K562 (cell line): ENCODE results near the gene CACNG8. TPM values are rescaled to one million over a fixed set of nuclear protein-coding genes. Genes with fewer than 3 reads are reported as not detected.

Experiments used
- ATAC-seq: fragments of 200-7000 bp; cut with Tn5 transposase; 3 replicates; pipeline ENCODE4 v1.9.1; 2020; ENCODE audit warnings: moderate library complexity
- BruUV-seq: library from RNA; stranded (reverse); fragments of 400-500 nt; replicated peaks from 2 replicates; lab custom pipeline; 2021; lab: Mats Ljungman, UMichigan
- CTCF ChIA-PET: fragments of 300-600 bp; formaldehyde crosslinking; extraction: SDS; loops from one replicate; lab custom pipeline; 2021; ENCODE audit warnings: low intra/inter-chr PET ratio; lab: Yijun Ruan, JAX
- POLR2A ChIA-PET: fragments of 300-600, 350-650 bp; sonication (Branson Sonifier 250); formaldehyde crosslinking; extraction: SDS; loops from one replicate; lab custom pipeline; 2021; ENCODE audit warnings: antibody characterized with exemption, inconsistent platforms; lab: Yijun Ruan, JAX
- DNase-seq, 4 experiments: peaks; one replicate each; pipeline versions ENCODE4 v3.0.0 to v3.0.0-alpha.2; 2011 to 2018; ENCODE audit warnings: low spot score in 3 of 4, mixed read lengths in 3 of 4; ENCODE audit errors: extremely low read depth in 1 of 4
- FAIRE-seq: peaks from 2 replicates; lab custom pipeline; 2011; peaks lifted over from hg19 to GRCh38; lab: Jason Lieb, UNC
- H2AFZ ChIP-seq: 2 replicates; pipeline ENCODE4 v1.6.0; 2011; ENCODE audit warnings: low read depth, low read length, control low read depth, inconsistent platforms
- H3K27ac ChIP-seq: fragments of 200-600 bp; 3 replicates; pipeline ENCODE4 v1.8.0; 2011; ENCODE audit warnings: low read depth, mild to moderate bottlenecking, control low read depth, inconsistent platforms, low read length, moderate library complexity, mixed read lengths; ENCODE audit errors: extremely low read depth
- H3K27me3 ChIP-seq, 2 experiments: fragments of 300-600 bp in 1 of 2; 2 replicates in 1 of 2; 3 replicates in 1 of 2; pipeline versions ENCODE4 v1.6.0 to v1.8.0; 2011; ENCODE audit warnings: inconsistent platforms in 2 of 2, low read length in 2 of 2, mild to moderate bottlenecking in 1 of 2, mixed read lengths in 1 of 2, moderate library complexity in 1 of 2; ENCODE audit not compliant: control insufficient read depth in 2 of 2, insufficient read depth in 2 of 2
- H3K36me3 ChIP-seq: fragments of 300-600 bp; 3 replicates; pipeline ENCODE4 v1.8.0; 2011; ENCODE audit warnings: mild to moderate bottlenecking, low read length, inconsistent platforms; ENCODE audit not compliant: control insufficient read depth, insufficient read depth
- H3K4me1 ChIP-seq, 2 experiments: fragments of 200-600 bp in 1 of 2; replicated peaks in 1 of 2; 2 replicates in 1 of 2; 3 replicates in 1 of 2; pipeline versions ENCODE4 v1.5.1 to v1.8.0; 2011; ENCODE audit warnings: inconsistent platforms in 2 of 2, low read length in 2 of 2, mild to moderate bottlenecking in 1 of 2, mixed read lengths in 1 of 2, moderate library complexity in 1 of 2; ENCODE audit not compliant: control insufficient read depth in 2 of 2, insufficient read depth in 2 of 2
- H3K4me2 ChIP-seq: 2 replicates; pipeline ENCODE4 v1.6.1; 2011; ENCODE audit warnings: low read length, control low read depth, inconsistent platforms, mixed read lengths; ENCODE audit not compliant: insufficient read depth
- H3K4me3 ChIP-seq: fragments of 200-600 bp; sonication (generic), shearing (Covaris generic); 2 replicates; pipeline ENCODE4 v1.5.1; 2016; ENCODE audit warnings: control low read depth, inconsistent platforms
- H3K79me2 ChIP-seq: fragments of 200-600 bp; 3 replicates; pipeline ENCODE4 v1.8.0; 2011; ENCODE audit warnings: low read length, inconsistent platforms; ENCODE audit not compliant: control insufficient read depth, insufficient read depth
- H3K9ac ChIP-seq, 2 experiments: 2 replicates each; pipeline versions ENCODE4 v1.6.0 to v1.6.1; 2011; ENCODE audit warnings: low read depth in 2 of 2, low read length in 2 of 2, control low read depth in 1 of 2, inconsistent platforms in 1 of 2, mild to moderate bottlenecking in 1 of 2, mixed read lengths in 1 of 2; ENCODE audit not compliant: insufficient read depth in 1 of 2
- H3K9me1 ChIP-seq: one replicate; pipeline ENCODE4 v1.6.0; 2011; ENCODE audit warnings: inconsistent platforms, mild to moderate bottlenecking, low read length, moderate library complexity; ENCODE audit not compliant: control insufficient read depth, insufficient read depth
- H3K9me3 ChIP-seq: replicated peaks from 2 replicates; pipeline ENCODE4 v1.5.1; 2011; ENCODE audit warnings: low read depth, low read length, inconsistent platforms; ENCODE audit not compliant: control insufficient read depth, insufficient read depth
- H4K20me1 ChIP-seq: replicated peaks from 2 replicates; pipeline ENCODE4 v1.6.1; 2011; ENCODE audit warnings: low read length, inconsistent platforms, mixed read lengths; ENCODE audit not compliant: control insufficient read depth, insufficient read depth
- E2F3 ChIP-seq: fragments of 250-450 bp; sonication (Bioruptor Pico); IDR thresholded peaks from 2 replicates; pipeline ENCODE4 v1.4.0; 2020; ENCODE audit warnings: mild to moderate bottlenecking
- HDGF ChIP-seq: fragments of 450-650 bp; IDR thresholded peaks from 2 replicates; pipeline ENCODE4 v1.6.1; 2016
- HNRNPK ChIP-seq: fragments of 200-400 bp; formaldehyde crosslinking; IDR thresholded peaks from one replicate; pipeline ENCODE4 v1.6.1; 2018; ENCODE audit warnings: mild to moderate bottlenecking, low read depth, low read length; ENCODE audit not compliant: poor library complexity, severe bottlenecking
- HNRNPUL1 ChIP-seq: fragments of 200-400 bp; formaldehyde crosslinking; IDR thresholded peaks from 2 replicates; pipeline ENCODE4 v1.6.1; 2017; ENCODE audit warnings: low read length
- RCOR1 ChIP-seq, 2 experiments: IDR thresholded peaks; 2 replicates each; pipeline ENCODE4 v1.6.1; 2012; ENCODE audit warnings: low read depth in 2 of 2, low read length in 2 of 2, borderline replicate concordance in 1 of 2, improper control_type of control experiment in 1 of 2
- RFX1 ChIP-seq: fragments of 450-650 bp; IDR thresholded peaks from 2 replicates; pipeline ENCODE4 v1.6.1; 2016; ENCODE audit warnings: mild to moderate bottlenecking, moderate library complexity
- STAT5B ChIP-seq: fragments of 250-450 bp; sonication (Bioruptor Pico); IDR thresholded peaks from 2 replicates; pipeline ENCODE4 v1.8.0; 2021; ENCODE audit warnings: mild to moderate bottlenecking, inconsistent platforms
- TSC22D4 ChIP-seq: fragments of 450-650 bp; IDR thresholded peaks from 2 replicates; pipeline ENCODE4 v1.6.1; 2016; ENCODE audit warnings: missing genetic modification characterization, missing biosample characterization, control low read depth
- ZNF561 ChIP-seq: fragments of 450-650 bp; formaldehyde crosslinking; conservative IDR thresholded peaks from 2 replicates; pipeline ENCODE4 v1.4.0; 2020; ENCODE audit warnings: mild to moderate bottlenecking, moderate library complexity
- WGBS: fragments of 100-300 bp; shearing (Covaris generic); methylation state at CpG from one replicate; pipeline ENCODE4 v1.1.6; 2016; ENCODE audit warnings: low coverage, mixed read lengths; ENCODE audit not compliant: insufficient coverage; ENCODE audit errors: missing lambda C conversion rate; 5-methylcytosine and 5-hydroxymethylcytosine counted together
- in situ Hi-C: fragments of 300-500 bp; cut with MboI; formaldehyde crosslinking; loops from 4 replicates; pipeline ENCODE4 v1.15.0; 2018; ENCODE audit warnings: inconsistent platforms, mixed read lengths
- intact Hi-C: fragments of 100-400 bp; cut with micrococcal nuclease; formaldehyde crosslinking; loops from 2 replicates; pipeline ENCODE4 v1.14.2; 2022
- polyA plus RNA-seq, 8 experiments: library from polyadenylated mRNA; depleted of rRNA in 4 of 8; stranded (reverse) in 5 of 8; unstranded in 3 of 8; fragments of >200 nt; fragmentation: Nextera tagmentation in 2 of 8; fragmentation: Illumina TruSeq in 1 of 8; extraction: Ambion mirVana in 2 of 8; extraction: Trizol in 1 of 8; gene quantifications; 2 replicates each; pipeline versions ENCODE4 v1.2.1 to v1.2.3, GENCODE V29; 2011 to 2014; ENCODE audit warnings: inconsistent platforms in 1 of 8, missing spikeins in 1 of 8
- total RNA-seq, 7 experiments: library from RNA; depleted of rRNA in 6 of 7; stranded (reverse); fragments of >200 nt in 6 of 7; fragmentation: Illumina TruSeq in 2 of 7; extraction: Trizol in 2 of 7; gene quantifications; 2 replicates each; pipeline versions ENCODE4 v1.2.1 to v1.2.3, GENCODE V29; 2011 to 2021; ENCODE audit warnings: low replicate concordance in 1 of 7
- TF ChIP-seq, protein P1 (sequence below): IDR thresholded peaks from 2 replicates; pipeline ENCODE4 v1.6.1; 2016; ENCODE audit warnings: missing genetic modification characterization, missing compliant biosample characterization
- TF ChIP-seq, protein P2 (sequence below): sonication (generic); formaldehyde crosslinking; IDR thresholded peaks from 2 replicates; pipeline ENCODE4 v1.8.0; 2023; ENCODE audit warnings: mild to moderate bottlenecking, missing genetic modification reagents

The CACNG8 gene
- total and polyA plus RNA-seq, 9 of the 15 experiments (the other 6 are each of a cell fraction or from before 2014, with no cell fraction given) = 0.02 to 0.05 TPM; not detected in 7

DNA sequence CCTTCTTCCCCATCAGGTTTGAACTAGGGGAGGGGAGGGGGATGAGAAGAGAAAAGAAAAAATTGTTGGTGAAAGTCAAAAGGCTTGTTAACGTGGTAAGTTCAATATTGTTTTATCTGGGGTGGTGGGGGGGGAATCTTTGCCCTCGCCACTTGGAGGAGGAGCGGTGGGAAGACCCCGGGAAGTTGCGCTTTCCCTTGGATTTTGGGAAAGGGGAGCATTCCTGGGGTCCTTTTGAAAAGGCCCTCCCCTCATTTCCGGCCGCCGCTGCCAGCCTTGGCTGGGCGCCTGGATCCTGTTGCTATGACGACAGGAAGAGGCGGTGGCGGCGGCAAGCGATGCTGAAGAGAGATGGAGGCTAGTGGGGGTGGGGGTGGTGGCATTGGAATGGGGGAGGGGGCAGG lies 4.6 kb upstream of the CACNG8 start:
- BruUV-seq = no TSS peak
- H3K9me3 ChIP-seq = no peaks in the 10 kb centered on the region
- no peak for FAIRE-seq
- H3K27me3 ChIP-seq = peaks cover 24 to 27% of the 10 kb centered on the region in 2 experiments; a peak in 4 of 5 replicates
- H4K20me1 ChIP-seq = 0 out of 2 replicates have a peak, but pooled peaks cover 3% of the 10 kb centered on the region
- intact Hi-C loops = no loop called here
- H3K27ac ChIP-seq = no peak overlapping the region
- no peak overlapping the region for H3K4me3 ChIP-seq
- H2AFZ ChIP-seq = no peak overlapping the region
- H3K4me2 ChIP-seq = no peak overlapping the region
- under 1% methylated on average over 13 of the region's 14 CpGs for WGBS
- H3K4me1 ChIP-seq = no peaks in the 10 kb centered on the region
- no peak for DNase-seq
- in situ Hi-C loops = no loop called here
- ChIA-PET POLR2A (no interaction called here), CTCF (no interaction called here)
- H3K9me1 ChIP-seq = no peaks in the 10 kb centered on the region
- TF ChIP-seq E2F3 (CRISPR knock-in tag) (no peak), HNRNPK (no peak), HDGF (no peak), HNRNPUL1 (no peak), TSC22D4 (tag) (no peak), RFX1 (peak; percentile 79), RCOR1 (IDR thresholded peaks at IDR 0.05; ENCODE audit: borderline replicate concordance in 1 of 2, low read depth in 2 of 2, low read length in 2 of 2) (peak in 1 of 2 experiments; percentile 37; a peak in 1 of 4 replicates), STAT5B (no peak), ZNF561 (CRISPR knock-in tag) (no peak)
- TF ChIP-seq, protein P1, sequence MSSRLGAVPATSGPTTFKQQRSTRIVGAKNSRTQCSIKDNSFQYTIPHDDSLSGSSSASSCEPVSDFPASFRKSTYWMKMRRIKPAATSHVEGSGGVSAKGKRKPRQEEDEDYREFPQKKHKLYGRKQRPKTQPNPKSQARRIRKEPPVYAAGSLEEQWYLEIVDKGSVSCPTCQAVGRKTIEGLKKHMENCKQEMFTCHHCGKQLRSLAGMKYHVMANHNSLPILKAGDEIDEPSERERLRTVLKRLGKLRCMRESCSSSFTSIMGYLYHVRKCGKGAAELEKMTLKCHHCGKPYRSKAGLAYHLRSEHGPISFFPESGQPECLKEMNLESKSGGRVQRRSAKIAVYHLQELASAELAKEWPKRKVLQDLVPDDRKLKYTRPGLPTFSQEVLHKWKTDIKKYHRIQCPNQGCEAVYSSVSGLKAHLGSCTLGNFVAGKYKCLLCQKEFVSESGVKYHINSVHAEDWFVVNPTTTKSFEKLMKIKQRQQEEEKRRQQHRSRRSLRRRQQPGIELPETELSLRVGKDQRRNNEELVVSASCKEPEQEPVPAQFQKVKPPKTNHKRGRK (tag) = no peak
- TF ChIP-seq, protein P2, sequence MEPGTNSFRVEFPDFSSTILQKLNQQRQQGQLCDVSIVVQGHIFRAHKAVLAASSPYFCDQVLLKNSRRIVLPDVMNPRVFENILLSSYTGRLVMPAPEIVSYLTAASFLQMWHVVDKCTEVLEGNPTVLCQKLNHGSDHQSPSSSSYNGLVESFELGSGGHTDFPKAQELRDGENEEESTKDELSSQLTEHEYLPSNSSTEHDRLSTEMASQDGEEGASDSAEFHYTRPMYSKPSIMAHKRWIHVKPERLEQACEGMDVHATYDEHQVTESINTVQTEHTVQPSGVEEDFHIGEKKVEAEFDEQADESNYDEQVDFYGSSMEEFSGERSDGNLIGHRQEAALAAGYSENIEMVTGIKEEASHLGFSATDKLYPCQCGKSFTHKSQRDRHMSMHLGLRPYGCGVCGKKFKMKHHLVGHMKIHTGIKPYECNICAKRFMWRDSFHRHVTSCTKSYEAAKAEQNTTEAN (CRISPR knock-in tag) = no peak
- H3K9ac ChIP-seq = no peak overlapping the region
- no peak for ATAC-seq
- no peaks in the 10 kb centered on the region for H3K79me2 ChIP-seq
- H3K36me3 ChIP-seq = no peaks in the 10 kb centered on the region
